Measurements from ENCODE around the gene DNLZ.
A peak's percentile ranks its signal among the peaks of the same experiment; 100 is the strongest.
"Not testable (repeated sequence)": the region's sequence is repeated elsewhere in the genome, so short reads cannot be mapped to it uniquely, and the experiment has no call there.

DNLZ gene

GRCh38 chr9:136363106-136363948 lies at the start of gene DNLZ:
TSS of gene DNLZ (minus strand) at chr9:136363744. CDS start at chr9:136363714, 30 bp downstream.
- DNase-seq (ENCODE audit: low spot score) = peak; percentile 95

GRCh38 chr9:136412962-136413361 lies 49.4 kb upstream of the DNLZ start:
- DNase-seq (ENCODE audit: low spot score) = no peak

GRCh38 chr9:136411378-136411777 lies 47.8 kb upstream of the DNLZ start:
- peak; percentile 17 for DNase-seq (ENCODE audit: low spot score)

- peak; percentile 93 for DNase-seq (ENCODE audit: low spot score)
Observed at GRCh38 chr9:136410500-136411287, 47.1 kb upstream of the DNLZ start, which contains the start of the genes ENTR1 and PMPCA. TSS of gene ENTR1 (minus strand) at chr9:136410614. CDS start at chr9:136410397, 217 bp downstream. TSS of gene PMPCA (plus strand) at chr9:136410658. CDS start at chr9:136410669, 11 bp downstream.

- peak; percentile 7 for DNase-seq (ENCODE audit: low spot score)
Observed at GRCh38 chr9:136409557-136410455, 46.3 kb upstream of the DNLZ start.

- no peak for DNase-seq (ENCODE audit: low spot score)
Observed at GRCh38 chr9:136407911-136408310, 44.4 kb upstream of the DNLZ start.

- DNase-seq (ENCODE audit: low spot score) = not testable (repeated sequence)
Observed at GRCh38 chr9:136407061-136407460, 43.5 kb upstream of the DNLZ start.

GRCh38 chr9:136405904-136406303 lies 42.4 kb upstream of the DNLZ start:
- not testable (repeated sequence) for DNase-seq (ENCODE audit: low spot score)

GRCh38 chr9:136405481-136405880 lies 41.9 kb upstream of the DNLZ start:
- no peak for DNase-seq (ENCODE audit: low spot score)

GRCh38 chr9:136404801-136405136 lies 41.2 kb upstream of the DNLZ start:
- no peak for DNase-seq (ENCODE audit: low spot score)

- DNase-seq (ENCODE audit: low spot score) = no peak
Observed at GRCh38 chr9:136403915-136404800, 40.6 kb upstream of the DNLZ start.

- no peak for DNase-seq (ENCODE audit: low spot score)
Observed at GRCh38 chr9:136403538-136403914, 40.0 kb upstream of the DNLZ start.

GRCh38 chr9:136402067-136402466 lies 38.5 kb upstream of the DNLZ start:
- DNase-seq (ENCODE audit: low spot score) = no peak

GRCh38 chr9:136401173-136401922 lies 37.8 kb upstream of the DNLZ start:
- DNase-seq (ENCODE audit: low spot score) = no peak

GRCh38 chr9:136400038-136400834 lies 36.7 kb upstream of the DNLZ start, which contains the start of gene SNAPC4:
TSS of gene SNAPC4 (minus strand) at chr9:136400170. CDS start at chr9:136398428, 1,742 bp downstream.
- DNase-seq (ENCODE audit: low spot score) = peak; percentile 92

GRCh38 chr9:136399176-136400037 lies 35.9 kb upstream of the DNLZ start:
- peak; percentile 8 for DNase-seq (ENCODE audit: low spot score)

- DNase-seq (ENCODE audit: low spot score) = no peak
Observed at GRCh38 chr9:136398286-136398685, 34.7 kb upstream of the DNLZ start.

GRCh38 chr9:136397643-136398042 lies 34.1 kb upstream of the DNLZ start:
- no peak for DNase-seq (ENCODE audit: low spot score)
